ENCODE data around the gene IDH1.

Gene IDH1

DNA sequence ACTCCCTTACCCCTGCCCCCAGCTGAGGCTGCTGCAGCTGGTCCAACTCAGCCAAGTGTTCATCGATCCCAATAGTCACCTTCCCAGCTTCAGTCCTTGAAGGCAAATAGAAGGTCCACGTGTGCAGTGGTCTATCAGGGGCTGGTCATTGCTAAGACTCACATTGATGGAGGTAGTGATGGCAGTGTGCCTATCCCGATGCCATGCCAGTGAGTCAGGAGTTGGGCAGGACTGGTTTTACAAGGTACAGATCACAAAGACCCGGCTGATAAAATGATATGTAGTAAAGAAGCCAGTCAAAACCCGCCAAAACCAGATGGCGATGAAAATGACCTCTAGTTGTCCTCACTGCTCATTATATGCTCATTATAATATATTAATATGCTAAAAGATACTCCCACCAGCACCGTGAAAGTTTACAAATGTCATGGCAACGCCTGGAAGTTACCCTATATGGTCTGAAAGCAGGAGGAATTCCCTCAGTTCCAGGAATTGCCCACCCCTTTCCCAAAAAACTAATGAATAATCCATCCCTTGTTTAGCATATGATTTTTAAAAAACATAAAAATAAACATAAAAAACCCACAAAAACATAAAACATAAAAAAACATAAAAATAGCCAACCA, 62.1 kb downstream of the IDH1 start:
- no peak for TF ChIP-seq CTCF (IDR thresholded peaks at IDR 0.05; ENCODE audit: control insufficient read depth, extremely low read depth, insufficient read depth)
- H3K4me3 ChIP-seq (ENCODE audit: low read depth, low read length), result no peak overlapping the region
- peak; percentile 7 for DNase-seq (ENCODE audit: low read depth)

GRCh38 chr2:208189810-208190503, 64.9 kb downstream of the IDH1 start, which contains the start of gene C2orf80:
C2orf80 (minus strand) TSS chr2:208190030; CDS start chr2:208186986, 3,044 bp downstream.
- DNase-seq (ENCODE audit: low read depth), result no peak
- TF ChIP-seq CTCF (IDR thresholded peaks at IDR 0.05; ENCODE audit: control insufficient read depth, extremely low read depth, insufficient read depth), result no peak
- no peak within 1 kb of the TSS for H3K4me3 ChIP-seq (ENCODE audit: low read depth, low read length)

DNA sequence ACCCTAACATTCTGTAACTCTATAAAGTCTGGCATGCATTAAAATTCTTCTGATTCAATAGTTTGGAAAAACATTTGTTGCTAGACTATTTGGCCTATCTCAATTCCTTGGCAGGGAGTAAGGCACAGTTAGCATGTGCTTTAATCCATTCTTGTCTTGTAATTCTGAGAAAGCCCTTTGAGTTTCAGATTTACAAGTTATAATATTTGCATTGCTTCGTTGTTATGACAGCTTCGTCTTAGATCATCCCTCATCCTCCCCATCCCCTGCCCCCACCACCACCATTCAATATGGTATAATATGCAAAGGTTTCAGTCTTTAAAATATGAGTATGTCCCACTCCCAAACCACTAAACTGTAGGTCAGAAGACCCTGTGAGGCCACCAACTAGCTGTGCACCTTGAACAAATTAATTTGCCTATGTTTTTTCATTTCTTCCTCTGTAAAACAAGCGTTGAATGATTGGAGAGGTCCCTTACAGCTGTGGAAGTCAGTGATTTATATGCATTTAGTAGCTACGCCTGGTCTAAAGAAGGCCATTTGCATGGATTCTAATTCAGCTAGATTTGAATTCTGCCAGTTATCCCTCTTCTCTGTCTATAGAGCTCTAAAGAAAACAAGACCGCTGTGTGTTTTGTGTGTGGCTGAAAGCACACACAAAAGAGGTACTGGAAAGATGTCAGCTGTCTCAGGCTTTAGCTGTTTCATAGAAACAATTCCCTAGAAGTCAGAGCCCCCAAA, 65.6 kb downstream of the IDH1 start:
- H3K4me3 ChIP-seq (ENCODE audit: low read depth, low read length), result no peak overlapping the region
- TF ChIP-seq CTCF (IDR thresholded peaks at IDR 0.05; ENCODE audit: control insufficient read depth, extremely low read depth, insufficient read depth), result no peak
- DNase-seq (ENCODE audit: low read depth), result no peak

DNA sequence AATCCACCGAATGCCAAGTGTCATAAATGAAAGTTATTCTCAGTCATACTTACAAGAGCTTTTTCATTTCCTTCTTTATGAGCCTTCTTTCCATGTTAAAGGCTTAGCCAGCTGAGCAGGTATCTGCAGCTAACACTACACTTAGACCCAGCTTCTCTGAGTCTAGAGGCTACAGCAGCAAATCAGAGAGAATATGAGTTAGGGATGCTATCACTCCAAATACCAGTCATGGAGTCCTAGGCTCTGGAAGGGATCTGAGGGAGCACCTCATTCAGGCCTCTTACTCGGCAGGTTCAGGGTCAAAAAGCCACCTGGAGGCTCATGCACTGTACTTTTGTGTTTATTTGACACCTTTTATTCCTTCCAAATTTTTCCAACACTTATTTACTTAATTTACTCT, 68.0 kb downstream of the IDH1 start:
- TF ChIP-seq CTCF (IDR thresholded peaks at IDR 0.05; ENCODE audit: control insufficient read depth, extremely low read depth, insufficient read depth), result no peak
- H3K4me3 ChIP-seq (ENCODE audit: low read depth, low read length), result no peak overlapping the region
- DNase-seq (ENCODE audit: low read depth), result no peak

DNA sequence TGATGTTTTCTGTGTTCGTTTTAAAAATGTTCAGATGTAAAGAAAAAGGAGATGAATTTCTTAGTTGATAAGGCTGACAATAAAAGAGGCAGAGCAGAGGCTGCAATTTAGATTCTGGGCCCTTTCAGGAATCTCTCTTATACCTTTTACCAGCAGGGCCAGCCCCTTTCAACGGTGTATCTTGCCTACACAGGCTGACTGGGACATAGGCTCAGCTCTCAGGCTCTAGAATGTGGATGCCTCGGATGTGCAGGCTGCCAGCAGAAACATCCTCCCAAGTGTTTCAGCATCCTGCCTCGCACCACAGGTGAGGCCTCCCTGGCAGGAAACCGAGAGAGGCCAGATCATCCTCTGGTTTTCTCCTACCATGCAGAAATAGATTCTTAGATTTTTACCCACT, 68.4 kb downstream of the IDH1 start:
- no peak overlapping the region for H3K4me3 ChIP-seq (ENCODE audit: low read depth, low read length)
- no peak for DNase-seq (ENCODE audit: low read depth)
- no peak for TF ChIP-seq CTCF (IDR thresholded peaks at IDR 0.05; ENCODE audit: control insufficient read depth, extremely low read depth, insufficient read depth)

Measured in LNCaP clone FGC (cell line).